Adipocyte (in vitro differentiated cells): ENCODE measurements around the gene RCCD1.

Experiments used
- DNase-seq: peaks from one replicate; pipeline ENCODE4 v3.0.0-alpha.2; 2015; ENCODE audit warnings: low read depth
- H3K27me3 ChIP-seq: replicated peaks from 2 replicates; pipeline ENCODE4 v1.7.0; 2013; ENCODE audit warnings: mild to moderate bottlenecking, low read length, moderate library complexity; ENCODE audit not compliant: control insufficient read depth, insufficient read depth
- H3K36me3 ChIP-seq: 2 replicates; pipeline ENCODE4 v1.7.0; 2013; ENCODE audit warnings: low read length, mild to moderate bottlenecking, moderate library complexity; ENCODE audit not compliant: control insufficient read depth, insufficient read depth, severe bottlenecking
- H3K4me1 ChIP-seq: 2 replicates; pipeline ENCODE4 v1.7.0; 2013; ENCODE audit warnings: mild to moderate bottlenecking, low read length, moderate library complexity; ENCODE audit not compliant: control insufficient read depth, insufficient read depth
- H3K4me3 ChIP-seq: 2 replicates; pipeline ENCODE4 v1.7.0; 2013; ENCODE audit warnings: mild to moderate bottlenecking, low read length, moderate library complexity
- H3K9ac ChIP-seq: 2 replicates; pipeline ENCODE4 v1.7.0; 2013; ENCODE audit warnings: mild to moderate bottlenecking, low read length, moderate library complexity
- H3K9me3 ChIP-seq: 2 replicates; pipeline ENCODE4 v1.7.0; 2013; ENCODE audit warnings: mild to moderate bottlenecking, low read length, moderate library complexity; ENCODE audit not compliant: control insufficient read depth

Gene RCCD1

DNA sequence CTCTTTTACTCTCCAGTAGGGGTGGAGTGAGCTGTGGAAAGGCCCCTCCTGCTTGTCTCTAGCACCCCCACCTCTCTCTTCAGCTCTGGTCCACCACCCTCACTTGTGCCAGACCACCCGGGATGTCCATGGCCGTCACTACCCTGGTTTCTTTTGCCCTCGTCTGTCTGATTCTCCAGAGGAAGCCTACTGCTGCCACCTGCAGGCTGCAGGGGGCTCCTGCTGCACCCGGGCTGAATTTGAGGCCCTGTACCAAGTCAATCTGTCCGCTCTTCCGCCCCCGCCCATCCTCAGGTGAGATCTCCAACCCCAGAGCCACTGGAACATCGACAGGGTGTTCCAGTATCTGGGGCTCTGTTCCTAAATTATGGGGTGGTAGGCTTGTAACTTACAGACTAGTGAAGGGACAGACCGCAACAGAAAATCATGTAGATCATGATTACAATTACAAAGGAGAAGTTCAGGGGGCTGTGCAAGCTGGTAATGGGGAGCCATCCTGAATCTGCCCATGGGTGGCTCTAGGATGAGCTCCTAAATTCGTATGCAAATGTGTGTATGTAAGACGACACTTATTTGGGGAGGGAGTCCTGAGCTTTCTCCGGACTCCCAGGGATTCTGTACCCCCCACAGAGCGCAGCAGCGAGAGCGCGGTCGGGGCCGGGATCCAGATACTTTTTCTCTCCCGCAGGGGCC, 20.3 kb upstream of the RCCD1 start:
- Histone ChIP-seq H3K36me3 (peaks cover 18% of the 10 kb centered on the region), H3K4me3 (peak overlapping the region; percentile 94), H3K9me3 (no peaks in the 10 kb centered on the region), H3K4me1 (peaks cover 35% of the 10 kb centered on the region), H3K27me3 (no peaks in the 10 kb centered on the region), H3K9ac (peak overlapping the region; percentile 95)
- DNase-seq: peak; percentile 92

DNA sequence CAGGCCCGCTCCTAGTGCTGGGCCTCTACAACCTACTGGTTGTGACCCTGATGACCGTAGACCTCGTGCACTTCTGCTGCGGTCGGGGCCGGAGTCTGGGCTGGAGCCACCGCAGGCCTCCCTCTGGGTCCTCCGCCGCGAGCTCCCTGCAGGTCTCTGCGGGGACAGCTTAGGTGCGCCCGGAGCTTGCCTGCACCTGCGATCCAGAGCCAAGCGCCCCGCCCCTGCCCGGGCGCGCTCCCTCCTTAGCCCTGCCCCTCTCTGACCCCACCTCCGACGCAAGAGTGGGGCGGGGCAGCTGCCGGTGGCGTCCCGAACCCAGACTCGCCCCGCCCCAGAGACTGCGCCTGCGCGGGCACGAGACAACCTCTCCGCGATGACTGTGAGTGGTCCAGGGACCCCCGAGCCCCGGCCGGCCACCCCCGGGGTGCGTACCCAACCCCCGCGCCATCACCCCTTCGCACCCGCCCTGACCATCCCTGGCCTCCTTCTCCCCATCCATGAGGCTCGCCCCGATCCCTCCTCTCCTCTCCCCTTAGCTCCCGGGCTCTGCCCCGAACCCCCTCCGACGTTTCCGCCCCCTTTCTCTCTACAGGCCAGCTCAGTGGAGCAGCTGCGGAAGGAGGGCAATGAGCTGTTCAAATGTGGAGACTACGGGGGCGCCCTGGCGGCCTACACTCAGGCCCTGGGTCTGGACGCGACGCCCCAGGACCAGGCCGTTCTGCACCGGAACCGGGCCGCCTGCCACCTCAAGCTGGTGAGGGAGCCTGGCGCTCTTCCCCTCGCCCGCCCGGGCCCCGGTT, 19.5 kb upstream of the RCCD1 start, which contains the start of gene UNC45A:
UNC45A (plus strand) TSS at position 337 of the 803 bp plus-strand sequence; CDS start at position 377, 40 bp downstream.
- H3K4me3 ChIP-seq: peak within 1 kb of the TSS; percentile 94
- H3K9ac ChIP-seq: peak within 1 kb of the TSS; percentile 95
- peaks cover 25% of the 10 kb centered on the region for H3K36me3 ChIP-seq
- no peaks in the 10 kb centered on the region for H3K9me3 ChIP-seq
- no peaks in the 10 kb centered on the region for H3K27me3 ChIP-seq
- H3K4me1 ChIP-seq: peaks cover 34% of the 10 kb centered on the region
- DNase-seq: peak; percentile 93

DNA sequence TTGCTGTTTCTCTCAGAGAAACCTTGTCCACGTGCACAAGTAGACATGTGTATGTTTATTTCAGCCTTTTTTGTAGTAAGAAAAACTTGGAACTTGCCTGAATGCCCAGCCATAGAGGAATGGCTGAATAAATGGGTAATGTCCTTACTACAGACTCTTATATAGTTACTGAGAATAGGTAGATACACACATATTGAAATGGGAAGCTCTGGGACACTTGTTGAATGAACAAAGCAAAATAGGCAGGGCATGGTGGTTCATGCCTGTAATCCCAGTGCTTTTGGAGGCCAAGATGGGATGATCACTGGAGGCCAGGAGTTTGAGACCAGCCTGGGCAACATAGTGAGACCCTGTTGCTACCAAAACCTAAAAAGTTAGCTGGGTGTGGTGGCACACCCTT, 17.9 kb upstream of the RCCD1 start:
- H3K36me3 ChIP-seq: peaks cover 40% of the 10 kb centered on the region
- no peak for DNase-seq
- H3K4me3 ChIP-seq: no peak overlapping the region
- H3K27me3 ChIP-seq: no peaks in the 10 kb centered on the region
- peak overlapping the region; percentile 95 for H3K9ac ChIP-seq
- H3K4me1 ChIP-seq: peaks cover 19% of the 10 kb centered on the region
- H3K9me3 ChIP-seq: no peaks in the 10 kb centered on the region

DNA sequence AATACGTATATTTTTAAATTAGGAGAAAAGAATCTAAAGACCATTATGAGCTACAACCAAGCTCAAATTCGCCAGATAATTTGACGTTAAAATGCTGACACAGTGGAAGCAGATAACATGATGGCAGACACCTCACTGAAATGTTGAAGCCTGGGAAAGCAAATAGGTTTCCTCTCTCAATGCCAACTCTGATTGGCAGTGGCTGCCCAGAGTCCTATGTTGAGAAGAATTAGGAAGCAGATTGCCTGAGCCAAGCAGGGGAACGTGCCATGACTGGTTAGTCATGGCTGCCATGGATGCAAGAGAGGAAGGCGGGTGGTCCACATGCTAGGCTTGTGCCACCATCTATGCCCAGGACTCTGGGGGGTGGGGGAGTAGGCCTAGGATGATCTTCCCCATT, 16.4 kb upstream of the RCCD1 start:
- Histone ChIP-seq H3K9me3 (no peaks in the 10 kb centered on the region), H3K27me3 (no peaks in the 10 kb centered on the region), H3K36me3 (peaks cover 54% of the 10 kb centered on the region), H3K9ac (no peak overlapping the region), H3K4me3 (no peak overlapping the region), H3K4me1 (peaks cover 16% of the 10 kb centered on the region)
- no peak for DNase-seq

DNA sequence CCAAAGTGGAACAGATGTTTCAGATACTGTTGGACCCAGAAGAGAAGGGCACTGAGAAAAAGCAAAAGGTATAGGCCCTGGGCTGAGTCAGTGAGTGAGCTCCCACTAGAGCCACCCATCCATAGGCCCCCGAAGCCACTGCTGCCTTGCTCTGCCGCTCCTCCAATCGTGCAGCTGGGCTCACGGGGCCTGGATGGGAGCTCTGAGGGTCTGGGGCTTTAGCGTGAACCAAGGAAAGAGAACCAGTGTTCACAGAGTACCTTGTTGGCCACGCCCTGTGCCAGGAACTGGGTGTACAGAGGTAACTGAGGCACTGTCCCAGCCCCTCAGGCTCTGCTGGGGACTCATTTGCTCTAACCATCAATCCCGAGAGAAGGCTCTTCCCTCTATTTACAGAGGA, 14.9 kb upstream of the RCCD1 start:
- no peak for DNase-seq
- H3K36me3 ChIP-seq: peaks cover 69% of the 10 kb centered on the region
- no peaks in the 10 kb centered on the region for H3K27me3 ChIP-seq
- H3K9ac ChIP-seq: no peak overlapping the region
- H3K4me3 ChIP-seq: no peak overlapping the region
- no peaks in the 10 kb centered on the region for H3K9me3 ChIP-seq
- peaks cover 12% of the 10 kb centered on the region for H3K4me1 ChIP-seq

DNA sequence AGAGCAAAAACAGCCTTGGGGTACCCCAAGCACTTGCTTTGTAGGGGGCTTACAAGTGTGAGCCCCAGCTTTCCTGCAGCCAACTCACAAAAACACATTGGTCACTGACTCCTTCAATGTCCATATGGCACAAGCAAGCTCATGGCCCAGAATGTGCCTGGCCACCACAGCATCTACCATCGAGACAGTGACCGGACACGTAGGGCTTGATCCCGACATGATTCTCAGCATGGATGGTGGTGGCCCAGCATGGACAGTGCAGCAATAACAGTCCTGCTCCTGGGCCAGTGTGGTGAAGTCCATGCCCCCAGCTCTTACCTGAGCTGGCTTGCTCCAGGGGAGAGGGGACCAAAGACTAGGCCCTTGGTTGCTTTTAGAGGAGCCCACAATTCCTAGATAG, 13.6 kb upstream of the RCCD1 start:
- H3K4me3 ChIP-seq: no peak overlapping the region
- no peaks in the 10 kb centered on the region for H3K9me3 ChIP-seq
- DNase-seq: no peak
- peaks cover 78% of the 10 kb centered on the region for H3K36me3 ChIP-seq
- H3K9ac ChIP-seq: no peak overlapping the region
- H3K27me3 ChIP-seq: no peaks in the 10 kb centered on the region
- peaks cover 5% of the 10 kb centered on the region for H3K4me1 ChIP-seq

DNA sequence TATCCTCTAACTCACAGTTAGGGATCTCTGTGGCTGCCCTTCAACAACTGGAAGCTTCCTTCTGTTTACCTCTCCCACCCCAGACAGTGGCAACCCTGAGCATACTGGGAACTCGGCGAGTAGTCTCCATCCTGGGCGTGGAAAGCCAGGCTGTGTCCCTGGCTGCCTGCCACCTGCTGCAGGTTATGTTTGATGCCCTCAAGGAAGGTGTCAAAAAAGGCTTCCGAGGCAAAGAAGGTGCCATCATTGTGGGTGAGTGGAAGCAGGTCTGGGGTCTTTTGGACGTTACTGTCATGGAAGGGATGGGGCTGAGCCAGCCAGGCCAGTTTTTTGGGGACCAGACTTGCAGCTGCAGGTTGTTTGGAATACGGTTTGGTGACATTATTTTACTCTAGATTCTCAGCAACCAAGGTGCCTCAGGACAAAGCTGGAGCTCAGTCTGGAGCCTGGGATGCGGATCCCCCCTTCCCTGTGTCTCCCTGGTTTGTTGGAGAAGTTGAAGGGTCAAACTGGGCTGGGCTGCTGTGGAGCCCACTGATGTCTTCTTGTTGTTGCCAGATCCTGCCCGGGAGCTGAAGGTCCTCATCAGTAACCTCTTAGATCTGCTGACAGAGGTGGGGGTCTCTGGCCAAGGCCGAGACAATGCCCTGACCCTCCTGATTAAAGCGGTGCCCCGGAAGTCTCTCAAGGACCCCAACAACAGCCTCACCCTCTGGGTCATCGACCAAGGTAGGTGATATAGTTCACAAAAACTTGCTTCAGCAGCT, 12.1 kb upstream of the RCCD1 start:
- Histone ChIP-seq H3K9me3 (no peaks in the 10 kb centered on the region), H3K9ac (no peak overlapping the region), H3K27me3 (no peaks in the 10 kb centered on the region), H3K4me3 (no peak overlapping the region), H3K36me3 (peaks cover 81% of the 10 kb centered on the region), H3K4me1 (no peaks in the 10 kb centered on the region)
- DNase-seq: no peak

DNA sequence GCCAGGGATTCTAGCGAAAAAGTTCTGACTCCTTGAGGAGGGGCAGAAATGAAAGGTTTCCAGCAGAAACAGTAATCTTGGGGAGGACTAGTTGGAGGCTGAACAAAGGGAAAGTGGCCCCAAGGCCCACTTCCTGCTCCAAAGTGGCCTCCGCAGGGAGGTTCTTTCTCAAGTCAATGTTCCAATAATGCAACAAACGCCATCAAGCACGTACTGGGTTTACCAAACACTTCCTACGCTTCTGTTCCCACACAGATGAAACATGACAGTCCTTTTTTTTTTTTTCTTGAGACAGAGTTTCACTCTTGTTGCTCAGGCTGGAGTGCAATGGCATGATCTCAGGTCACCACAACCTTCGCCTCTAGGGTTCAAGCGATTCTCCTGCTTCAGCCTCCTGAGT, 9.6 kb upstream of the RCCD1 start:
- Histone ChIP-seq H3K9ac (no peak overlapping the region), H3K4me1 (no peaks in the 10 kb centered on the region), H3K36me3 (peaks cover 89% of the 10 kb centered on the region), H3K9me3 (no peaks in the 10 kb centered on the region), H3K4me3 (no peak overlapping the region), H3K27me3 (no peaks in the 10 kb centered on the region)
- DNase-seq: no peak

DNA sequence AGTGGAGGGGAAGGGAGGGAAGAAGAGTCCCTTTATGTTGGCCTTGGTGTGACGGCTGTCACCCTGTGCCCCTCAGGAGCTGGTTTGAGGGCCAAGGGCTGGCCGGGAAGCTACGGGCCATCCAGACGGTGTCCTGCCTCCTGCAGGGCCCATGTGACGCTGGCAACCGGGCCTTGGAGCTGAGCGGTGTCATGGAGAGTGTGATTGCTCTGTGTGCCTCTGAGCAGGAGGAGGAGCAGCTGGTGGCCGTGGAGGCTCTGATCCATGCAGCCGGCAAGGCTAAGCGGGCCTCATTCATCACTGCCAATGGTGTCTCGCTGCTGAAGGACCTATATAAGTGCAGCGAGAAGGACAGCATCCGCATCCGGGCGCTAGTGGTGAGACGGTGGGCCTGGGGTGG, 8.1 kb upstream of the RCCD1 start:
- Histone ChIP-seq H3K9me3 (no peaks in the 10 kb centered on the region), H3K27me3 (no peaks in the 10 kb centered on the region), H3K4me1 (no peaks in the 10 kb centered on the region), H3K9ac (no peak overlapping the region), H3K36me3 (peaks cover 89% of the 10 kb centered on the region), H3K4me3 (no peak overlapping the region)
- DNase-seq: no peak

DNA sequence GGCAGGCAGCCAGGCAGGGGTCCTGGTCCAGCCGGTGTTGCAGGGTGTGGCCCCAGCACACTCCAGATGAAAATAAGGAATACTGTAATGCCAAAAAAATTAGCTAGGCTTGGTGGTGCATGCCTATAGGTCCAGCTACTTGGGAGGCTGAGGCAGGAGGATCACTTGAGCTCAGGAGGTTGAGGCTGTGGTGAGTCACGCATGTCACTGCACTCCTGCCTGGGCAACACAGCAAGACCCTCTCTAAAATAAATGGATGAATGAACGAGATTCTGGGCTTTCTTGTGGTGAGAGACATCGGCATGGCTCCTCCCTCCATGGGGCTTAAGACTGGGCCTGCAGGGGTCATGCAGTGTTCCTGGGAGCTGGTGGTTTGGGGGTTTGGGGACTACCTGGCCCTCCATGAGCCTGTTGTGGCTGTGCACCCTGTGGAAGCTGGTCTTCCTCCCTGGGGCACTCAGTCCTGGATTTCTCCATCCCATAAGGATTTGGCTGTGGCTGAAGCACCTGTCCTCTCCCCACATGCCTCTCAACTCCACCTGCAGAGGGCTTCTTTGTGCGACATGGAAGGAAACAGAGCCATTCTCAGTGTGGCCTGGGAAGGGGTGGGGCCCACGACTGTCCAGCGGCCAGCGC, 7.6 kb upstream of the RCCD1 start:
- H3K36me3 ChIP-seq: peaks cover 91% of the 10 kb centered on the region
- no peak for DNase-seq
- no peaks in the 10 kb centered on the region for H3K27me3 ChIP-seq
- H3K9ac ChIP-seq: no peak overlapping the region
- H3K9me3 ChIP-seq: no peaks in the 10 kb centered on the region
- no peaks in the 10 kb centered on the region for H3K4me1 ChIP-seq
- H3K4me3 ChIP-seq: no peak overlapping the region
